GM12891 (cell line): ENCODE measurements around the gene PNPLA6.

Experiments used
- DNase-seq: peaks from one replicate; pipeline ENCODE4 v3.0.0; 2011; ENCODE audit warnings: low spot score; ENCODE audit not compliant: insufficient read length
- FAIRE-seq: peaks from 2 replicates; lab custom pipeline; 2011; peaks lifted over from hg19 to GRCh38; lab: Jason Lieb, UNC
- PAX5 ChIP-seq: IDR thresholded peaks from 2 replicates; pipeline ENCODE4 v1.6.1; 2011; ENCODE audit warnings: low read length, moderate library complexity, mild to moderate bottlenecking; ENCODE audit not compliant: insufficient read depth, severe bottlenecking
- POLR2A ChIP-seq: IDR thresholded peaks from 2 replicates; pipeline ENCODE4 v1.6.1; 2011; ENCODE audit warnings: low read depth, low read length, control low read depth
- POLR2AphosphoS5 ChIP-seq: IDR thresholded peaks from 2 replicates; pipeline ENCODE4 v1.6.1; 2011; ENCODE audit warnings: low read depth, low read length, control low read depth
- POU2F2 ChIP-seq: IDR thresholded peaks from 2 replicates; pipeline ENCODE4 v1.6.1; 2011; ENCODE audit warnings: low read depth, mild to moderate bottlenecking, control low read depth, low read length, moderate library complexity
- SPI1 ChIP-seq: IDR thresholded peaks from 2 replicates; pipeline ENCODE4 v1.6.1; 2011; ENCODE audit warnings: low read depth, low read length, control low read depth
- TAF1 ChIP-seq: IDR thresholded peaks from 2 replicates; pipeline ENCODE4 v1.6.1; 2011; ENCODE audit warnings: low read depth, low read length, control low read depth

The PNPLA6 gene

GRCh38 chr19:7607212-7607873 lies 71.8 kb downstream of the PNPLA6 start:
- FAIRE-seq: no peak
- TF ChIP-seq POLR2AphosphoS5 (no peak), TAF1 (no peak), PAX5 (no peak), SPI1 (no peak), POLR2A (no peak), POU2F2 (no peak)
- DNase-seq: no peak

GRCh38 chr19:7607874-7608560 lies 72.5 kb downstream of the PNPLA6 start:
- no peak for FAIRE-seq
- no peak for TF ChIP-seq POLR2AphosphoS5
- TF ChIP-seq SPI1: no peak
- TF ChIP-seq POLR2A: no peak
- TF ChIP-seq TAF1: no peak
- TF ChIP-seq PAX5: no peak
- TF ChIP-seq POU2F2: no peak
- no peak for DNase-seq

DNA sequence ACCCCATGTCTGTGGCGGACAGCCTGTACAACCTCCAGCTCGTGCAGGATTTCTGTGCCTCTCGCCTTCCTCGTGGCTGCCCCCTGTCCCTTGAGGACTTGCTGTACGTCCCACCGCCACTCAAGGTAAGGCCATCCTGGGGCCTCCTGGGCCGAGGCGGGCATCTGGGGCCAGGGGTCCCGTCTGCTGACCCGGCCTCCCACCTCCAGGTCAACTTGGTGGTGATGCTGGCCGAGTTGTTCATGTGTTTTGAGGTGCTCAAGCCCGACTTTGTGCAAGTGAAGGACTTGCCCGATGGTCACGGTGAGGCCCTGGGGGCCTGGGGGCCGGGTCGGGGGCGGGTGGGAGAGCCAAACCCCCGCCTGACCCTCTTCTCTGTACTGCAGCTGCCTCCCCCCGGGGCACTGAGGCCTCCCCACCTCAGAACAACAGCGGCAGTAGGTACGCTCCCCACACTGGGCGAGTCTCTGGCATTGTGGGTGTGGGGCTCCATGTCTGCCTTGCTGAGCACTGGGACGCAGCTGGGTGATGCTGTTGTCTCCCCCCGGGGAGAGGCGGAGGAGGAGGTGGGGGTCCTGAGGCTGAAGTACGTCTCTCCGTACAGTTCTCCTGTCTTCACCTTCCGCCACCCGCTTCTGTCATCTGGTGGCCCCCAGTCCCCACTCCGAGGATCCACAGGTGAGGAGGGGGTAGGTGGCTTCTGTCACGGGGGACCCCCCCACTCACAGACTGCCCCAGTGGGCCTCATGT lies 75.1 kb downstream of the PNPLA6 start:
- TF ChIP-seq POU2F2: no peak
- TF ChIP-seq TAF1: no peak
- no peak for TF ChIP-seq POLR2A
- no peak for TF ChIP-seq SPI1
- no peak for TF ChIP-seq PAX5
- TF ChIP-seq POLR2AphosphoS5: no peak
- FAIRE-seq (no peak), DNase-seq (no peak)
